ENCODE results near the gene TOMM40.
"Not testable (repeated sequence)": the region's sequence is repeated elsewhere in the genome, so short reads cannot be mapped to it uniquely, and the experiment has no call there.

TOMM40 gene

DNA sequence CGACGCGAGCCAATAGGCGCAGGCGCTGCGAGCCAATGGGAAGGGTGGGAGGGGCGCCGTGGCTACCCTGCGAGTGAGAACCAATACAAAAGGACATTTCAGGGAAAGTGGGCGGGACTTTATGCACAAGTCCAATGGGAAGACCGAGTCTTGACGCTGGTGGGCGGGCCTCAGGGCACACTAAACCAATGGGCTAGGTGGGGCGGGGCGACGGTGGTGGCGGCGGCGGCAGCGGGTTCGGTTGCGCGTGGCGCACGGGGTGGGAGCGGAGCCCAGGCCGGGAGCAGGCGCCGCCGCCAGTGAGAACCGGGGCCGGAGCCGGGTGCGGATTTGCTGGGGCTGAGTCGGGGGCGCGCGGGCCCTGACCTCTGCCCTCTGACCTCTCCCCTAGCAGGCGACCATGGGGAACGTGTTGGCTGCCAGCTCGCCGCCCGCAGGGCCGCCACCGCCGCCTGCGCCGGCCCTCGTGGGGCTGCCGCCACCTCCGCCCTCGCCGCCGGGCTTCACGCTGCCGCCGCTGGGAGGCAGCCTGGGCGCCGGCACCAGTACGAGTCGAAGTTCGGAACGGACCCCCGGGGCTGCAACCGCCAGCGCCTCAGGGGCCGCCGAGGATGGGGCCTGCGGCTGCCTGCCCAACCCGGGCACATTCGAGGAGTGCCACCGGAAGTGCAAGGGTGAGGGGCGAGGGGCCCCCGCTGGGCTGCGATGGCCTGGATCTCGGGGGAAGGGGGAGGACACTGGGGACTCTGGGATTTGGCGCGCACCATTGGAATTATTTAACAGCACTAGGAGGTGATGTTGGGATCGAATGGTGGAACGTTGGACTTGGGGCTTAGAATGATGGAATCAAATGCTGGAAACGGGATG lies at the start of gene TOMM40:
Gene TOMM40, plus strand, starts transcription at position 239 of the 867 bp plus-strand sequence. Its CDS starts 162 bp downstream, at position 401.
- peak; percentile 48 for DNase-seq

DNA sequence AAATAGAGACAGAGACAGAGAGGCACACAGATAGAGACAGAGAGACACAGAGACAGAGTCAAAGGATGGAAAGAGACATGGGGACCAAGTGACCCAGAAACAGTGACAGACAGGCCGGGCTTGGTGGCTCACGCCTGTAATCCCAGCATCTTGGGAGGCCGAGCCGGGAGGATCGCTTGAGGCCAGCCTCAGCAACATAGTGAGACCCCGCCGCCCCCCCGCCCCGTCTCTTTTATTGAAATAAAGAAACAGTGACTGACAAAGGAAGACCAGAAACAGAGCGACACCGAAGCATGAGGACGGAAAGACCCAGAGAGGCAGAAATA lies 45.8 kb upstream of the TOMM40 start:
- no peak for DNase-seq

- DNase-seq = peak; percentile 94
These were observed 45.2 kb upstream of the TOMM40 start, which contains the start of gene NECTIN2 for GRCh38 chr19:44845612-44846454. Gene NECTIN2, plus strand, starts transcription at chr19:44846297. Its CDS starts 229 bp downstream, at chr19:44846526.

DNA sequence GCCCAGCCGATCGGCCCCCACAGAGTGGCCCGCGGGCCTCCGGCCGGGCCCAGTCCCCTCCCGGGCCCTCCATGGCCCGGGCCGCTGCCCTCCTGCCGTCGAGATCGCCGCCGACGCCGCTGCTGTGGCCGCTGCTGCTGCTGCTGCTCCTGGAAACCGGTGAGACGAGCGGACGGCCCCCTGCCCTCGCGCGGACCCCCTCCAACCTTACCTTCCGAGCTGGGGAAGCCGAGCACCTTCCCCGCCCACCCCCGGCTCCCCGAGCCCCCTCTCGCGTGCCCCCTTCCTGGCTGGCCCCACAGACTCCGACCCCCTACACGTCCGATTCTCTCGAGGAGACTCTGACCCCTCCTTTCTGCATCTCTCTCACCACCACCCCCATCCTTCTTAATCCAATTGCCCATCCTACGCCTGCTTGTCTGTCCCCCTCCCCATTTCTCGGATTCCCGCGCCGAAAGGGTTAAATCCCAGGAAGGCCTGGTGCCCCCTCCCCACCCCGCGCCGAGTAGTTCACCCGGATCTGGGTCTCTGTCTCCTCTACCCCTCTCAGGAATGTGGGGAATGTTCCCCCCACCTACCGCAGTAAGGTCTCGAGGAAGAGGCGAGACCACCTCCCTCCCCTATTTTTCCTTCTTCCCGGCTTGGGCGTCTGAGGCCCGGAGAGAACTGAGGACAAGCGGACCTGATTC lies 44.5 kb upstream of the TOMM40 start:
- no peak for DNase-seq

- DNase-seq = no peak
These were observed 43.7 kb upstream of the TOMM40 start for GRCh38 chr19:44847144-44848035.

DNA sequence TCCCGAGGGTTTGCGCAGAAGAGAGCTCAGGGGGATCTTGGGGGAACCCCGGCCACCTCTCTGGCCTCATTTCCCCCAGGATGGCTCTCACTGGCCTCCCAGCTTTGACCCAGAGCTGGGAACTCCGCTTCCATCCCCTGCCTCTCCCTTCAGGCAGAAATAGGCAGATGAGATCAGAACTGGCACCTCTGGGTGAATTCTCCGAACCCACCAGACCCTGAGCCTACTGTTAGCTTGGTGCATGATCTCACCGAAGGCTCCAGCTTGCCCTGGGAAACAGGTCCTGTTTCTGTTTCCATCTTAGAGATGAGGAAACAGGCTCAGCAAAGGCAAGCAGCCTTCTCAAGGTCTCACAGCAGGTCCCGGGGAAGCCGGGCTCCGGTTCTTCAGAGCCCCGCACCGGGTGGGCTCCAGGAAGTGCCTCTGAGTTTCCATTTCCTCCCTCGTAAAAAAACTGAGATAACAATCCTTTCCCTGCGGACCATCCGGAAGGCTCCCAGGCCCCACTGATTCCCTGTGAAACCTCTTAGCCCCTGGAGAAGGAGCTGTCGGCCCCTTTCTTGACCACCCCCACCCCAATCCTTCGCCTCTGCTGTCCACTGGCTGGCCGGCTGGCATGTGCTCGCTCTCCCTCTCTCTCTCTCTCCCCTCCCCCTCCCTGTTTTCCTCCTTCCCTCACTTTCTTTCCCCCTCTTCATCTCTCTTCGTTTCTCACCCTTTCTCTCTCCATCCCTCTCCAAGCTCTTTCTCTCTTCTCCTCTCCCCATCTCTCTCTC lies 42.8 kb upstream of the TOMM40 start:
- DNase-seq = no peak

GRCh38 chr19:44848812-44849447 lies 42.1 kb upstream of the TOMM40 start:
- DNase-seq = no peak

GRCh38 chr19:44850641-44851109 lies 40.4 kb upstream of the TOMM40 start:
- DNase-seq = no peak

DNA sequence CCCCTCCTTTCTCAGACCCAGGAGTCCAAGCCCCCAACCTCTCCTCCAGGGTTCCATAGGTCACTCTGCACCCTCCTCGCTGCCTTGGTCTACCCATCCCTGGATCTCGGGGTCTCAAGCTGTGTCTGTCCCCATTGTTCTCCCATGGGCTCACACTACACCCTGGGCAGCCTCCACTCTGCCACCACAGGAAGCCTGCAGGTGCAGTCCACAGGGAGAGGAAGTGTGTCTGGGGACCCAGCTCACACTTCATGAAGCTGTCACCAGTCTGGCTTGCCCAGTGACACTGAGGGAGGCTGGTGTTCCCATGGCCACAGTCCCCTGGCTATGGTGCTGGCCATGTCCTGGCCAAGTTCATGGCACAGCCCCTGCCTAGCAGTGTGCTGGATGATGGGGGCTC lies 39.6 kb upstream of the TOMM40 start:
- DNase-seq = no peak

DNA sequence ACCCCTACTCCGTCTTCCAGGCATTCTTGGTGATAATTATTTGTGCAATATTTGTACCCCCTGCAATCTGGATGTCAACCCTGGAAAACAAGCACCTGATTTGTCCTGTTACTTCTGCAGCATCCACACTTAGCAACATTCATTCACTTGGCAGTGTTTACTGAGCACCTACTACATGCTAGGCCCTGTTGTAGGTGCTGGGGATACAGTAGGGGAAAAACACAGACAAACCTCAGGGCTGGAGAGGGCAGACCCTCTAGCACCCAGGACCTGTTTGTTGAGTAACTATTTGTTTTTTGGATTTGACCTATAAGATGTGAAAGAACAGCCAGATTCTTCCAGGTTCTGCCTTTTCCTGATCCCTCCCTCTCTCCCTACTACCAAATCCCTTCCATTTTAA lies 35.4 kb upstream of the TOMM40 start:
- DNase-seq = no peak

DNA sequence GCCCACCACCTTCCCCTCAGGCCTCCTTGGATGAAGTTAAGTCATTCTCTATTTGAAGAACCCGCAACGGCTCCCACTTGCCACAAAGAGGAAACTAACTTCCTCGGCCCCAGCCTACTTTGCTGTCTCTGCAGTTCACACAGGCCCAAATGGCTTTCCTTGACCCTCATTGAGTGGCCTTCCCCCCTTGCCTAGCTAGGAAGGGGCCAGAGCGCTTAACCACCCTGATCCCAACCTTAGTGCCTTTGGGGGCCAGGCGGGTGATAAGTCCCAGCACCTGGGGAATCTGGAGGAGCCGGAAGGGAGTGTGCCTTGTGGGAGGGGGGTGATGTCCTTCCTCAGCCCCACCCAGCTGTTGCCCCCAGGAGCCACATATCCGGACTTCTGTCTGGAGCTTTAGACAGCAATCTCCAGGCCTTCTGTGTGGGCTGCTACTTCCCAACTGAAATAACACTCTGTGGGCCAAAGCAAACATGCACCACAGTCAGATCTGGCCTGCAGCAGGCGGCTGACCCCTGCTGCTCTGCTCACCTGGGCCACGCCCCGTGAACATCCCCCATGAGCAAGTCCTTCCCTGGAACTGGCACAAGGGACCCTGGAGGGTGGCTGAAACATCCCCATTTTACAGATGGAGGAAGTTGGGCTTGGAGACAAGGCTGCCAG lies 34.5 kb upstream of the TOMM40 start:
- no peak for DNase-seq

GRCh38 chr19:44857837-44858236 lies 33.2 kb upstream of the TOMM40 start:
- no peak for DNase-seq

GRCh38 chr19:44861576-44861975 lies 29.5 kb upstream of the TOMM40 start:
- DNase-seq = not testable (repeated sequence)

- DNase-seq = no peak
These were observed 27.1 kb upstream of the TOMM40 start for GRCh38 chr19:44863990-44864389.

GRCh38 chr19:44865196-44865767 lies 25.8 kb upstream of the TOMM40 start:
- no peak for DNase-seq

- DNase-seq = no peak
These were observed 24.4 kb upstream of the TOMM40 start for GRCh38 chr19:44866664-44867063.

GRCh38 chr19:44867578-44867977 lies 23.5 kb upstream of the TOMM40 start:
- DNase-seq = no peak

DNA sequence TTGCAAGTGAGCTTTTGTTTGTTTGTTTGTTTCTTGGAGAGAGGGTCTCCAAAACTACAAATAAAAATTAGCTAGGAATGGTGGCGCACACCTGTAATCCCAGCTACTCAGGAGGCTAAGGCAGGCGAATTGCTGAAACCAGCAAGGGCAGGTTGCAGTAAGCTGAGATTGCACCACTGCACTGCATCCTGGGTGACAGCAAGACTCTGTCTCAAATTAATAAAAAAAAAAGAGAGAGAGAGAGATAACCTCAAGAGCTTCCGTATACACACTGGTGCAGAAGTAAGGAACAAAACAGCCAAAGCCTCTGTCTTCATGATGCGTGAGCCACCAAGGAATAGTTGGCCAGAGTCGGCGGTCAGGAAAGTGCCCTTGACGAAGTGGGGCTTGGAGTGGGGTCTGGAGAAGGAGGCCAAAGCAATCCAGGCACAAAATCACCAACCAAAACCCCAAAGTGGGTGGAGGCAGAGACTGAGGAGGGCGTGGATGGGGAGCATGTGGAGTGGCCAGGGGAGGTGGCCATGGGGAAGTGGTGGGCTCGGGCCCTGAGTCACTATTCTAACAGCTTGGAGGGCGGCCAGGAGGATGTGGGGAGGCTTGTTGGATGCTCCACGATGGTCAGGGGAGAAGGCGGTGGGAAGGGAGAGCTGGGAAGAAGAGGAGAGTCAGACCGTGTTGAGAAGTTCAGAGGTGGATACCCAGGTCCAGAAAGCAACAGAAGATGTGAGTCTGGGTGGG lies 21.2 kb upstream of the TOMM40 start:
- no peak for DNase-seq

GRCh38 chr19:44871809-44872208 lies 19.2 kb upstream of the TOMM40 start:
- DNase-seq = no peak
